Smooth muscle cell (in vitro differentiated cells): ENCODE data around the gene PDCD11. TPM values are rescaled to one million over a fixed set of nuclear protein-coding genes. Genes with fewer than 3 reads are reported as not detected.

ENCODE experiments used
- DNase-seq: peaks from one replicate; lab custom pipeline; 2025; ENCODE audit not compliant: unreplicated experiment; lab: John Stamatoyannopoulos, UW
- H2AFZ ChIP-seq: fragments of 200-600 bp; sonication (generic); 2 replicates; pipeline ENCODE4 v1.6.0; 2016; ENCODE audit warnings: antibody characterized with exemption, low read depth, mild to moderate bottlenecking
- H3F3A ChIP-seq: fragments of 200-600 bp; sonication (generic); 2 replicates; pipeline ENCODE4 v1.6.0; 2017; ENCODE audit warnings: antibody characterized with exemption, low read depth
- H3K27ac ChIP-seq: fragments of 200-600 bp; sonication (generic); 2 replicates; pipeline ENCODE4 v1.5.1; 2016; ENCODE audit warnings: low read depth, mild to moderate bottlenecking
- H3K27me3 ChIP-seq: fragments of 200-600 bp; sonication (generic); 2 replicates; pipeline ENCODE4 v1.6.1; 2016; ENCODE audit warnings: low read depth, mild to moderate bottlenecking
- H3K36me3 ChIP-seq: fragments of 200-600 bp; sonication (generic); 2 replicates; pipeline ENCODE4 v1.5.1; 2016; ENCODE audit warnings: low read depth
- H3K4me1 ChIP-seq: fragments of 200-600 bp; sonication (generic); 2 replicates; pipeline ENCODE4 v1.5.1; 2016; ENCODE audit warnings: low read depth
- H3K4me2 ChIP-seq: fragments of 200-600 bp; sonication (generic); 2 replicates; pipeline ENCODE4 v1.6.0; 2016; ENCODE audit warnings: mild to moderate bottlenecking
- H3K4me3 ChIP-seq: fragments of 200-600 bp; sonication (generic); 2 replicates; pipeline ENCODE4 v1.5.1; 2016; ENCODE audit warnings: mild to moderate bottlenecking
- H3K79me2 ChIP-seq: fragments of 200-600 bp; sonication (generic); 2 replicates; pipeline ENCODE4 v1.6.0; 2016; ENCODE audit warnings: low read depth, mild to moderate bottlenecking
- H3K9ac ChIP-seq: fragments of 200-600 bp; sonication (generic); 2 replicates; pipeline ENCODE4 v1.6.0; 2016; ENCODE audit warnings: low read depth
- H3K9me3 ChIP-seq: fragments of 200-600 bp; sonication (generic); replicated peaks from 2 replicates; pipeline ENCODE4 v1.5.1; 2016; ENCODE audit warnings: low read depth
- H4K20me1 ChIP-seq: fragments of 200-600 bp; sonication (generic); 2 replicates; pipeline ENCODE4 v1.6.0; 2016; ENCODE audit warnings: low read depth
- WGBS: methylation state at CpG from one replicate; pipeline ENCODE4 v1.1.7; 2016; ENCODE audit warnings: low lambda C conversion rate; 5-methylcytosine and 5-hydroxymethylcytosine counted together
- polyA plus RNA-seq: library from polyadenylated mRNA; unstranded; fragments of >200 nt; fragmentation: Nextera tagmentation; extraction: Ambion mirVana; gene quantifications from 2 replicates; pipeline ENCODE4 v1.2.1, GENCODE V29; 2016
- total RNA-seq: library from RNA; depleted of rRNA; stranded (reverse); fragments of >200 nt; gene quantifications from 2 replicates; pipeline ENCODE4 v1.2.3, GENCODE V29; 2014
- TF ChIP-seq, protein P1 (sequence below): fragments of 200-600 bp; sonication (generic); IDR thresholded peaks from 2 replicates; pipeline ENCODE4 v1.5.1; 2017; ENCODE audit warnings: borderline replicate concordance, mild to moderate bottlenecking, antibody characterized with exemption; ENCODE audit not compliant: insufficient read depth, poor library complexity, severe bottlenecking

Gene PDCD11
- total and polyA plus RNA-seq, 2 experiments from 2014 or later = 12.2 to 15.6 TPM

GRCh38 chr10:103431902-103432301 lies 35.5 kb downstream of the PDCD11 start:
- no peak overlapping the region for H3K9ac ChIP-seq
- no peak overlapping the region for H3K4me3 ChIP-seq
- H3F3A ChIP-seq = no peaks in the 10 kb centered on the region
- H3K4me1 ChIP-seq = no peaks in the 10 kb centered on the region
- H4K20me1 ChIP-seq = peaks cover under 1% of the 10 kb centered on the region
- H3K79me2 ChIP-seq = no peaks in the 10 kb centered on the region
- DNase-seq = no peak
- no peak overlapping the region for H3K4me2 ChIP-seq
- H2AFZ ChIP-seq = no peak overlapping the region
- TF ChIP-seq, protein P1, sequence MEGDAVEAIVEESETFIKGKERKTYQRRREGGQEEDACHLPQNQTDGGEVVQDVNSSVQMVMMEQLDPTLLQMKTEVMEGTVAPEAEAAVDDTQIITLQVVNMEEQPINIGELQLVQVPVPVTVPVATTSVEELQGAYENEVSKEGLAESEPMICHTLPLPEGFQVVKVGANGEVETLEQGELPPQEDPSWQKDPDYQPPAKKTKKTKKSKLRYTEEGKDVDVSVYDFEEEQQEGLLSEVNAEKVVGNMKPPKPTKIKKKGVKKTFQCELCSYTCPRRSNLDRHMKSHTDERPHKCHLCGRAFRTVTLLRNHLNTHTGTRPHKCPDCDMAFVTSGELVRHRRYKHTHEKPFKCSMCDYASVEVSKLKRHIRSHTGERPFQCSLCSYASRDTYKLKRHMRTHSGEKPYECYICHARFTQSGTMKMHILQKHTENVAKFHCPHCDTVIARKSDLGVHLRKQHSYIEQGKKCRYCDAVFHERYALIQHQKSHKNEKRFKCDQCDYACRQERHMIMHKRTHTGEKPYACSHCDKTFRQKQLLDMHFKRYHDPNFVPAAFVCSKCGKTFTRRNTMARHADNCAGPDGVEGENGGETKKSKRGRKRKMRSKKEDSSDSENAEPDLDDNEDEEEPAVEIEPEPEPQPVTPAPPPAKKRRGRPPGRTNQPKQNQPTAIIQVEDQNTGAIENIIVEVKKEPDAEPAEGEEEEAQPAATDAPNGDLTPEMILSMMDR = no peak
- no peaks in the 10 kb centered on the region for H3K27me3 ChIP-seq
- WGBS = 87% methylated on average over 8 of the region's 8 CpGs
- no peaks in the 10 kb centered on the region for H3K9me3 ChIP-seq
- peaks cover 28% of the 10 kb centered on the region for H3K36me3 ChIP-seq
- no peak overlapping the region for H3K27ac ChIP-seq

DNA sequence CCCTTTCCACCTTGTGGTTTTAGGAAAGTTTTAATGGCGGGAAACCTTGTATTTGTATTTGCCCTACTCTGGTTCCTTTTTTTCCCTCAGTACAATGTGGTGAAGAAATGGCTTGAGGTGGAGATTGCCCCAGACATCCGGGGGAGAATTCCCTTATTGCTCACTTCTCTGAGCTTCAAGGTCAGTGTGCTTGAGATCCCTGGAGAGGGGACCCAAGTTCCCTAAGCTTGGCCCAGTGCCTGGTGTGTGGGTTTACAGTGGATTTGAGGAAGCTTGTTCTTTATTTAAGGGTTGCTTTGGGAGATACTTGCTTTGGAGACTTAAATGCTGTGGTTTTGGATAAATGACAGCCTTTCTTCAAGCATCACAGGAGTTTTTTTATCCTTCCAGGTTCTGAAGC lies 37.4 kb downstream of the PDCD11 start:
- H3K36me3 ChIP-seq = peaks cover 23% of the 10 kb centered on the region
- H3K27me3 ChIP-seq = no peaks in the 10 kb centered on the region
- TF ChIP-seq, protein P1 = no peak
- H3K27ac ChIP-seq = no peak overlapping the region
- H3K9ac ChIP-seq = no peak overlapping the region
- no peaks in the 10 kb centered on the region for H3F3A ChIP-seq
- H3K9me3 ChIP-seq = no peaks in the 10 kb centered on the region
- no peak overlapping the region for H3K4me2 ChIP-seq
- H3K4me1 ChIP-seq = no peaks in the 10 kb centered on the region
- no peaks in the 10 kb centered on the region for H3K79me2 ChIP-seq
- H3K4me3 ChIP-seq = no peak overlapping the region
- DNase-seq = no peak
- WGBS = 96% methylated on average over 2 of the region's 2 CpGs
- peaks cover 3% of the 10 kb centered on the region for H4K20me1 ChIP-seq
- H2AFZ ChIP-seq = no peak overlapping the region

DNA sequence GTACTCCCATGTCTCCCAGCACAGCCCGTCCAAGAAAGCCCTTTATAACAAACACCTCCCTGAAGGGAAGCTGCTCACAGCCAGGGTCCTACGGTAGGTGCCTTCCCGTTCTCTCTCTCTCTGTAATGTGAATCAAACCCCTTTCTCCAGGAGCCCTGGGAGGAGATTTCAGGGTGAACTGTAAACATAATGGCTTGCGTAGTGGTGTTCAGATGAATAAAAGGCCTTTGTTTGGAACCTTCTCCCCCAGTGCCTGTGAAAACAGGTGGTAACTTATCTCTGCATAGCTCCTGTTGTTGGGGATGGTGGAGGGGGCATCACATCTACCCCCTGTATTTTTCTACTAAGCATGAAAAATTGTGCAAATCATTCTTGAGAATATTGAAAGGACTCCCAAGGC lies 43.4 kb downstream of the PDCD11 start:
- no peak overlapping the region for H2AFZ ChIP-seq
- H3K4me3 ChIP-seq = no peak overlapping the region
- no peak overlapping the region for H3K9ac ChIP-seq
- peaks cover 8% of the 10 kb centered on the region for H3K36me3 ChIP-seq
- over 99% methylated on average over 4 of the region's 4 CpGs for WGBS
- no peak for DNase-seq
- peaks cover 3% of the 10 kb centered on the region for H4K20me1 ChIP-seq
- no peaks in the 10 kb centered on the region for H3K27me3 ChIP-seq
- no peaks in the 10 kb centered on the region for H3K9me3 ChIP-seq
- H3F3A ChIP-seq = peaks cover 6% of the 10 kb centered on the region
- H3K79me2 ChIP-seq = no peaks in the 10 kb centered on the region
- TF ChIP-seq, protein P1 = no peak
- H3K4me1 ChIP-seq = no peaks in the 10 kb centered on the region
- H3K4me2 ChIP-seq = no peak overlapping the region
- H3K27ac ChIP-seq = no peak overlapping the region

GRCh38 chr10:103440416-103440815 lies 44.0 kb downstream of the PDCD11 start:
- Histone ChIP-seq H3K9me3 (no peaks in the 10 kb centered on the region), H3K4me1 (no peaks in the 10 kb centered on the region), H3K4me3 (no peak overlapping the region), H3F3A (peaks cover 6% of the 10 kb centered on the region), H3K27me3 (no peaks in the 10 kb centered on the region), H2AFZ (no peak overlapping the region), H3K27ac (no peak overlapping the region), H3K79me2 (no peaks in the 10 kb centered on the region), H4K20me1 (peaks cover 3% of the 10 kb centered on the region), H3K36me3 (peaks cover 7% of the 10 kb centered on the region), H3K4me2 (no peak overlapping the region), H3K9ac (no peak overlapping the region)
- TF ChIP-seq, protein P1 = no peak
- 98% methylated on average over 14 of the region's 14 CpGs for WGBS
- no peak for DNase-seq
